Measurements from ENCODE around the gene NRSN2. TPM values are rescaled to one million over a fixed set of nuclear protein-coding genes. Genes with fewer than 3 reads are reported as not detected.
A peak's percentile ranks its signal among the peaks of the same experiment; 100 is the strongest.

Gene NRSN2
- 36.7 and 36.9 TPM in 2 replicates for total RNA-seq
- polyA plus RNA-seq = 64.1 and 79.1 TPM in 2 replicates
- 47.5 and 70.4 TPM in 2 replicates for polyA plus RNA-seq (2011; cell fraction: cytosol; rRNA removed)
- 26.9 and 27.6 TPM in 2 replicates for polyA plus RNA-seq (2011; cell fraction: nucleus; rRNA removed)
- 36.2 and 43.8 TPM in 2 replicates for polyA plus RNA-seq (2012)
- 26.9 and 28.1 TPM in 2 replicates for polyA minus RNA-seq
- 4.9 TPM for polyA minus RNA-seq (2011; cell fraction: cytosol; rRNA and poly(A)+ RNA removed)
- 5.1 and 6.7 TPM in 2 replicates for polyA minus RNA-seq (2011; cell fraction: nucleus; rRNA and poly(A)+ RNA removed)
- percentile 55 among the genes with signal in this experiment for Bru-seq, nascent RNA
- percentile 63 among the genes with signal in this experiment for BruChase-seq, experiment 1, labeled RNA remaining after a 6-hour chase
- percentile 58 among the genes with signal in this experiment for BruChase-seq, experiment 2, labeled RNA remaining after a 2-hour chase
- long read RNA-seq, transcript NRSN2-202 (4 exons, 2,088 nt) = major isoform, 66 of 100 reads
- long read RNA-seq, transcript NRSN2-204 (3 exons, 846 nt) = minor isoform, 10 of 100 reads
- long read RNA-seq, partial matches to known transcripts = 12 of 100 reads
- long read RNA-seq, other reads (novel, unspliced or antisense) = 10 of 100 reads

- dilution Hi-C loops (cut with MboI; ENCODE audit: extremely low pct_ligation_motif_present, low sequenced_read_pairs) = no loop called here
- DNase-seq (ENCODE audit: low read depth, low spot score) = peak; percentile 62
Observed at GRCh38 chr20:346640-347316, at the start of gene NRSN2. Gene NRSN2, plus strand, starts transcription at chr20:347111. Its CDS starts 2,533 bp downstream, at chr20:349644.

More at GRCh38 chr20:346640-347316, at the start of gene NRSN2:
- BruUV-seq (replicated peaks) = no TSS peak
- Histone ChIP-seq H3K9me3 (replicated peaks; ENCODE audit: control insufficient read depth, insufficient read depth, low read length) (peaks cover 3% of the 10 kb centered on the region), H3K79me2 (ENCODE audit: control insufficient read depth, insufficient read depth, low read length) (no peaks in the 10 kb centered on the region), H3K4me2 (ENCODE audit: insufficient read depth, low read length) (peak within 1 kb of the TSS; percentile 58), H2AFZ (ENCODE audit: low read depth, low read length) (peak within 1 kb of the TSS; percentile 96), H3K9me1 (replicated peaks; ENCODE audit: control insufficient read depth, extremely low read depth, insufficient read depth, low read length) (no peaks in the 10 kb centered on the region), H3K36me3 (ENCODE audit: control insufficient read depth in 2 of 2, extremely low read depth in 1 of 2, insufficient read depth in 2 of 2, low read length in 2 of 2) (no peaks in the 10 kb centered on the region), H4K20me1 (replicated peaks; ENCODE audit: control insufficient read depth, extremely low read depth, insufficient read depth, low read length) (no peaks in the 10 kb centered on the region), H3K27me3 (ENCODE audit: control insufficient read depth in 2 of 2, insufficient read depth in 2 of 2, low read length in 2 of 2) (no peaks in the 10 kb centered on the region), H3K4me3 (replicated peaks in 1 of 3; ENCODE audit: insufficient read depth in 1 of 3, low read depth in 1 of 3, low read length in 3 of 3) (peak within 1 kb of the TSS; percentile 53 to 77 (median 54)), H3K27ac (ENCODE audit: insufficient read depth, low read depth, low read length) (peak within 1 kb of the TSS; percentile 51), H3K9ac (replicated peaks; ENCODE audit: extremely low read depth, insufficient read depth, low read length) (peak within 1 kb of the TSS; percentile 49), H3K4me1 (ENCODE audit: control insufficient read depth, extremely low read depth, insufficient read depth, low read length) (peaks cover 9% of the 10 kb centered on the region)
- CTCF ChIA-PET = interaction anchor here (0.7 to 4.7 kb wide), 9 partner anchors 13 to 92 kb away, joined by 3 to 42 read pairs (median 3); no protein-coding TSS in a partner anchor
- no peak for TF ChIP-seq GATA2 (IDR thresholded peaks at IDR 0.05; ENCODE audit: insufficient read depth, insufficient read length, low read depth, low read length)
- TF ChIP-seq POLR2A (IDR thresholded peaks at IDR 0.05; ENCODE audit: low read depth, low read length) = peak; percentile 83
- peak; percentile 70 for TF ChIP-seq POLR2AphosphoS5 (IDR thresholded peaks at IDR 0.05; ENCODE audit: insufficient read depth, low read depth, low read length)
- peak; percentile 83 for FAIRE-seq
- intact Hi-C loops (cut with micrococcal nuclease) = loop anchor here (1.0 to 5.0 kb wide), 4 partner anchors 19 to 196 kb away; partner anchors contain the start of genes CSNK2A1 and TBC1D20
- POLR2A ChIA-PET = interaction anchor here (0.9 to 1.6 kb wide), 5 partner anchors 9 to 61 kb away, joined by 3 to 6 read pairs (median 4); no protein-coding TSS in a partner anchor
